C4-2B (cell line): ENCODE data around the gene FAM76B.

Experiments used
- CTCF ChIP-seq: fragments of 450-650 bp; conservative IDR thresholded peaks from 2 replicates; pipeline ENCODE4 v1.5.1; 2017; ENCODE audit warnings: mild to moderate bottlenecking
- ZFX ChIP-seq: fragments of 450-650 bp; IDR thresholded peaks from 2 replicates; pipeline ENCODE4 v1.6.1; 2017

GRCh38 chr11:95833378-95833777, 43.8 kb upstream of the FAM76B start:
- TF ChIP-seq CTCF: no peak
- no peak for TF ChIP-seq ZFX
